SK-N-SH treated with all-trans-retinoic acid at 6 μM for 48 hours (cell line): Measurements from ENCODE around the gene VWA5B1.

Experiments used
- ARNTL ChIP-seq: fragments of 450-650 bp; formaldehyde crosslinking; IDR thresholded peaks from 2 replicates; pipeline ENCODE4 v1.5.0; 2020; ENCODE audit warnings: low read depth, mild to moderate bottlenecking, moderate library complexity, borderline replicate concordance
- BACH2 ChIP-seq: fragments of 250-450 bp; sonication (Bioruptor Pico); IDR thresholded peaks from 2 replicates; pipeline ENCODE4 v1.9.0; 2021; ENCODE audit warnings: mild to moderate bottlenecking, borderline replicate concordance
- CREB5 ChIP-seq: fragments of 250-450 bp; sonication (Bioruptor Pico); IDR thresholded peaks from 2 replicates; pipeline ENCODE4 v1.5.1; 2020; ENCODE audit warnings: low read depth, mild to moderate bottlenecking, moderate library complexity
- GLIS3 ChIP-seq: fragments of 250-450 bp; sonication (Bioruptor Pico); IDR thresholded peaks from 2 replicates; pipeline ENCODE4 v1.5.0; 2020; ENCODE audit warnings: mild to moderate bottlenecking, moderate library complexity
- ISL1 ChIP-seq: fragments of 250-450 bp; sonication (Bioruptor Pico); IDR thresholded peaks from 2 replicates; pipeline ENCODE4 v2.1.2; 2022; ENCODE audit warnings: mild to moderate bottlenecking, moderate library complexity
- PATZ1 ChIP-seq: fragments of 250-450 bp; sonication (Bioruptor Pico); IDR thresholded peaks from 2 replicates; pipeline ENCODE4 v1.8.0; 2020; ENCODE audit warnings: mild to moderate bottlenecking, moderate library complexity, borderline replicate concordance
- TOX ChIP-seq: fragments of 250-450 bp; sonication (Bioruptor Pico); IDR thresholded peaks from 2 replicates; pipeline ENCODE4 v1.8.0; 2021; ENCODE audit warnings: mild to moderate bottlenecking, moderate library complexity, borderline replicate concordance
- ZC3H10 ChIP-seq: fragments of 250-450 bp; sonication (Bioruptor Pico); IDR thresholded peaks from 2 replicates; pipeline ENCODE4 v1.5.1; 2021; ENCODE audit warnings: mild to moderate bottlenecking, moderate library complexity
- ZFP3 ChIP-seq: fragments of 250-450 bp; sonication (Bioruptor Pico); IDR thresholded peaks from 2 replicates; pipeline ENCODE4 v1.5.0; 2020; ENCODE audit warnings: mild to moderate bottlenecking, moderate library complexity
- ZFP30 ChIP-seq: fragments of 450-650 bp; formaldehyde crosslinking; IDR thresholded peaks from 2 replicates; pipeline ENCODE4 v1.5.0; 2022; ENCODE audit warnings: mild to moderate bottlenecking, moderate library complexity

GRCh38 chr1:20311289-20311688, 20.6 kb downstream of the VWA5B1 start:
- TF ChIP-seq ZFP30 (CRISPR knock-in tag) (no peak), GLIS3 (CRISPR knock-in tag) (no peak), TOX (CRISPR knock-in tag) (no peak), ARNTL (CRISPR knock-in tag) (no peak), ZC3H10 (CRISPR knock-in tag) (no peak), CREB5 (no peak), BACH2 (CRISPR knock-in tag) (no peak), ZFP3 (no peak), ISL1 (CRISPR knock-in tag) (no peak), PATZ1 (no peak)
